ENCODE data around the gene IL24. TPM values are rescaled to one million over a fixed set of nuclear protein-coding genes. Genes with fewer than 3 reads are reported as not detected.
"Not testable (repeated sequence)": the region's sequence is repeated elsewhere in the genome, so short reads cannot be mapped to it uniquely, and the experiment has no call there.

Gene IL24
- total RNA-seq, 4 donors from 2014 or later, result not detected

- Histone ChIP-seq H3K27ac (no peak overlapping the region), H3K36me3 (no peaks in the 10 kb centered on the region), H3K4me3 (no peak overlapping the region), H3K27me3 (no peaks in the 10 kb centered on the region), H3K4me1 (no peaks in the 10 kb centered on the region), H3K9me3 (no peaks in the 10 kb centered on the region)
- intact Hi-C loops (cut with DNase I; ENCODE audit: low total_unique reads), result no loop called here
- no peak for TF ChIP-seq POLR2A (IDR thresholded peaks at IDR 0.05)
- TF ChIP-seq, protein P1, sequence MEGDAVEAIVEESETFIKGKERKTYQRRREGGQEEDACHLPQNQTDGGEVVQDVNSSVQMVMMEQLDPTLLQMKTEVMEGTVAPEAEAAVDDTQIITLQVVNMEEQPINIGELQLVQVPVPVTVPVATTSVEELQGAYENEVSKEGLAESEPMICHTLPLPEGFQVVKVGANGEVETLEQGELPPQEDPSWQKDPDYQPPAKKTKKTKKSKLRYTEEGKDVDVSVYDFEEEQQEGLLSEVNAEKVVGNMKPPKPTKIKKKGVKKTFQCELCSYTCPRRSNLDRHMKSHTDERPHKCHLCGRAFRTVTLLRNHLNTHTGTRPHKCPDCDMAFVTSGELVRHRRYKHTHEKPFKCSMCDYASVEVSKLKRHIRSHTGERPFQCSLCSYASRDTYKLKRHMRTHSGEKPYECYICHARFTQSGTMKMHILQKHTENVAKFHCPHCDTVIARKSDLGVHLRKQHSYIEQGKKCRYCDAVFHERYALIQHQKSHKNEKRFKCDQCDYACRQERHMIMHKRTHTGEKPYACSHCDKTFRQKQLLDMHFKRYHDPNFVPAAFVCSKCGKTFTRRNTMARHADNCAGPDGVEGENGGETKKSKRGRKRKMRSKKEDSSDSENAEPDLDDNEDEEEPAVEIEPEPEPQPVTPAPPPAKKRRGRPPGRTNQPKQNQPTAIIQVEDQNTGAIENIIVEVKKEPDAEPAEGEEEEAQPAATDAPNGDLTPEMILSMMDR (IDR thresholded peaks at IDR 0.05), result no peak
- DNase-seq, result no peak
Measured at GRCh38 chr1:206918076-206918475, 20.8 kb downstream of the IL24 start.

DNA sequence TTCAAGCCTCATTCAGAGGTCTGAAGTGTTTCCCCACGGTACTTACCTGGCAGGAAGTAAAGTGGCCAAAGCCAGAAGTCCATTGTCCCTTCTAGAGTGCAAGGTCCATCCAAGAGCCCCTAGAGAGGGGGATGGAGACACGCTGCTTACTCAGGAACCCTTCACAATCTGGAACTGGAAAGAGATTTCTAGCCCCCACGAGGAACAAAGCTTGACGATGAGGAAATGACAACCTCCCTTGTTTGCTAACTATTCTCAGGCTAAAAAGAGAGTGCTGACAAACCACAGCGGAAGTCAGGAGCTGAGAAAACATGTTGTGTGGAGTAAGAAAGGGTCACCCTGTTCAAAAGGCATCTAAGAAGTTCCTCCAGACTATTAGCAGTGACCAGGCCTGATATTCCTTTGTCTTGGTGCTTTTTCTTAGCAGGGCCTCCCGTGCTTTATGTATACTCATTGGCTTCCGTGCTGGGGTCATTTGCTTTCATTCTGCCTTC, 24.6 kb downstream of the IL24 start, which contains the start of gene FCMR:
FCMR (minus strand) TSS at position 170 of the 494 bp plus-strand sequence; CDS start at position 83, 87 bp downstream.
- Histone ChIP-seq H3K4me3 (no peak within 1 kb of the TSS), H3K27me3 (no peaks in the 10 kb centered on the region), H3K4me1 (no peaks in the 10 kb centered on the region), H3K36me3 (no peaks in the 10 kb centered on the region), H3K9me3 (no peaks in the 10 kb centered on the region), H3K27ac (no peak within 1 kb of the TSS)
- DNase-seq, result no peak
- intact Hi-C loops (cut with DNase I; ENCODE audit: low total_unique reads), result no loop called here
- TF ChIP-seq POLR2A (IDR thresholded peaks at IDR 0.05), result no peak
- TF ChIP-seq, protein P1 (IDR thresholded peaks at IDR 0.05), result no peak

DNA sequence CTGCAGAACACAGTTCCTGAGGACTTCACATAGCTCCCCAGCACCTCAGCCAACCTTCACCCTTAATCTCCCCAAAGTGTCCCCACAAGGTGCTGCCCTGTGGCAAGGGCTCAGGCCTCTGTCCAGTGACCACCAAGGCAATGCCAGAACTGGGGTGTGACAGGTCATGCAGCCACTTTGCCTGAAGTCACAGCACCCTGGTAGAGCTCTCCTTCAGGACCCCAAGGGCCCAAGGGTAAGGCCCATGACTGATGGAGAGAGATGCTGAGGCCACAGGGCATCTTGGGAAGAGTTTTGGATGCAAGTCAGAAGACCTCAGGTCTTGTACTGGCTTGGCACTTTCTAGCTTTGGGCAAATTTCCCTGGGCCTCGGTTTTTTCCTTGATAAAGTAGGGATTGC, 25.3 kb downstream of the IL24 start:
- H3K27ac ChIP-seq, result no peak overlapping the region
- DNase-seq, result no peak

DNA sequence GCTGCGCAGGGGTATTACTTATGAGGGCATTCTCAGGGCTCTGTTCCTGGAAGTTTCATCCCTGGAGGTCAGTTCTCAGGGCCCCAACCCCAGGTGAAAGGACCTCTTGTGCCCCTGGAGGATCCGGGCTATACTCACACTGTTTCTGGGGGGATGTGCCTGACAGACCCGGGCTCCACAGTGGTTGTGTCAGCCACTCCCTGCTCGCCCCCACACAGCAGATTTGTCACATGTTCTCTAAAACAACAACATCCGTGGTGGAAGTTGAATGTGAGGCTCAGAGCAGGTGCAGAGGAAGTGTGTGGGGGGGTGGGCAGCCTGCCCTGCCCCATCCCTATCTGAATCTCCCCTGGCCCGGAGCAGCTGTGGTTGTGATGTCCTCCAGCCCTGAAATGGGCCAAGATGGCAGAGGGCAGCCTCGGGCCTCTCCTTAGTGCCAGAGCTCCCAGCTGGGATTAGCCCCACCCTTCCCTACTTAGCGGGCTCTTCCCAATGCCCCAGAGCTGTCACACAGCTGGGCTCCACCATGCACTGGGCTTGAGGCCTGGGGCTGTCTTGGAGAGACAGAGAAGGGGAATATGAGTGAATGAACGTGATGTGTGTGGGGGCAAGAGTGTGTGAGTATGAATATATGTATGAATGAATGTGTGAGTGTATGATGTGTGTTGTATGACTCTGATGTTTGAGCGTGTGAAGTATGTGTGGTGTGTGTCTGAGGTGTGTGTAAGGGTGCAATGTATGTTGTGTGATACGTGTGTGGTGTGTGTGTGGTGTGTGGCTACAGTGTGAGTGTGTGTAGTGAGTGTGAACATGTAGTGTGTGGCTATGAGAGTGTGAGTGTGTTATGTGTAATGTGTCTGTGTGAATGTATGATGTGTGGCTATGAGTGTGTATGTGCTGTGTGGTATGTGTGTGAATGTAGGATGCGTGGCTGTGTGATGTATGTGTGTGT, 26.0 kb downstream of the IL24 start:
- Histone ChIP-seq H3K27me3 (no peaks in the 10 kb centered on the region), H3K9me3 (no peaks in the 10 kb centered on the region), H3K27ac (no peak overlapping the region), H3K36me3 (no peaks in the 10 kb centered on the region), H3K4me3 (no peak overlapping the region), H3K4me1 (no peaks in the 10 kb centered on the region)
- DNase-seq, result no peak
- no peak for TF ChIP-seq POLR2A (IDR thresholded peaks at IDR 0.05)
- TF ChIP-seq, protein P1 (IDR thresholded peaks at IDR 0.05), result no peak
- intact Hi-C loops (cut with DNase I; ENCODE audit: low total_unique reads), result no loop called here

More for the DNA sequence above, 25.3 kb downstream of the IL24 start:
- no peaks in the 10 kb centered on the region for H3K4me1 ChIP-seq
- H3K36me3 ChIP-seq, result no peaks in the 10 kb centered on the region
- no peaks in the 10 kb centered on the region for H3K9me3 ChIP-seq
- intact Hi-C loops (cut with DNase I; ENCODE audit: low total_unique reads), result no loop called here
- no peaks in the 10 kb centered on the region for H3K27me3 ChIP-seq
- TF ChIP-seq, protein P1 (IDR thresholded peaks at IDR 0.05), result no peak
- no peak for TF ChIP-seq POLR2A (IDR thresholded peaks at IDR 0.05)
- H3K4me3 ChIP-seq, result no peak overlapping the region

DNA sequence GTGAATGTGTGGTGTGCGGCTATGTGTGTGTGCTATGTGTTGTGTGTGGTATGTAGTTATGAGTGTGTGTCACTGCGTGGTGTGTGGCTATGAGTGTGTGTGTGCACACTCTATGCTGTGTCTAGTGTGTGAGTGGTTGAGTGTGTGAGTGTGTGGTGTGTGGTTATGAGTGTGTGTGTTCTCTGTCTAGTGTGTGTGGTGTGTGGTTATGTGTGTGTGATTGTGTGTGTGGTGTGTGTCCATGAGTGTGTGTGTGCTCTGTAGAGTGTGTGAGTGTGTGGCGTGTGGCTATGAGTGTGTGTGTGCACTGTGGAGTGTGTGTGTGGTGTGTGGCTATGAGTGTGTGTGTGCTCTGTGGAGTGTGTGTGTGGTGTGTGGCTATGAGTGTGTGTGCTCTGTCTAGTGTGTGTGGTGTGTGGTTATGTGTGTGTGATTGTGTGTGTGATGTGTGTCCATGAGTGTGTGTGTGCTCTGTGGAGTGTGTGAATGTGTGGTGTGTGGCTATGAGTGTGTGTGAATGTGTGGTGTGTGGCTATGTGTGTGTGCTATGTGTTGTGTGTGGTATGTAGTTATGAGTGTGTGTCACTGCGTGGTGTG, 26.8 kb downstream of the IL24 start:
- H3K36me3 ChIP-seq; H3K27me3 ChIP-seq; intact Hi-C loops (cut with DNase I; ENCODE audit: low total_unique reads); H3K4me3 ChIP-seq; DNase-seq; H3K27ac ChIP-seq; H3K4me1 ChIP-seq; H3K9me3 ChIP-seq: not testable (repeated sequence)

Data from uterus (tissue), 4 donors.